ENCODE measurements around the gene MTIF3.

MTIF3 gene

GRCh38 chr13:27442797-27443196 lies 7.6 kb downstream of the MTIF3 start:
- Histone ChIP-seq H3K36me3 (ENCODE audit: low read length) (no peaks in the 10 kb centered on the region), H3K27ac (ENCODE audit: low read depth, low read length) (no peak overlapping the region), H3K9me2 (replicated peaks; ENCODE audit: insufficient read depth, low read length) (no peaks in the 10 kb centered on the region), H3K9me3 (ENCODE audit: insufficient read depth, low read length) (no peaks in the 10 kb centered on the region), H3K9ac (ENCODE audit: low read length) (no peak overlapping the region), H3K79me2 (ENCODE audit: insufficient read depth, low read length) (peaks cover 15% of the 10 kb centered on the region), H2AFZ (ENCODE audit: low read depth, low read length, severe bottlenecking) (no peak overlapping the region), H3F3A (ENCODE audit: insufficient read depth) (peaks cover 7% of the 10 kb centered on the region; the same call in 1 of the 2 replicates), H4K20me1 (ENCODE audit: low read depth, low read length) (no peaks in the 10 kb centered on the region), H3K27me3 (ENCODE audit: low read length) (no peaks in the 10 kb centered on the region), H3K4me2 (ENCODE audit: low read depth, low read length, poor library complexity, severe bottlenecking) (no peak overlapping the region), H3K4me3 (ENCODE audit: insufficient read depth, low read length, poor library complexity, severe bottlenecking) (no peak overlapping the region)
- no peak for TF ChIP-seq EZH2phosphoT487 (conservative IDR thresholded peaks at IDR 0.05; ENCODE audit: low read length)
- TF ChIP-seq, protein P1, sequence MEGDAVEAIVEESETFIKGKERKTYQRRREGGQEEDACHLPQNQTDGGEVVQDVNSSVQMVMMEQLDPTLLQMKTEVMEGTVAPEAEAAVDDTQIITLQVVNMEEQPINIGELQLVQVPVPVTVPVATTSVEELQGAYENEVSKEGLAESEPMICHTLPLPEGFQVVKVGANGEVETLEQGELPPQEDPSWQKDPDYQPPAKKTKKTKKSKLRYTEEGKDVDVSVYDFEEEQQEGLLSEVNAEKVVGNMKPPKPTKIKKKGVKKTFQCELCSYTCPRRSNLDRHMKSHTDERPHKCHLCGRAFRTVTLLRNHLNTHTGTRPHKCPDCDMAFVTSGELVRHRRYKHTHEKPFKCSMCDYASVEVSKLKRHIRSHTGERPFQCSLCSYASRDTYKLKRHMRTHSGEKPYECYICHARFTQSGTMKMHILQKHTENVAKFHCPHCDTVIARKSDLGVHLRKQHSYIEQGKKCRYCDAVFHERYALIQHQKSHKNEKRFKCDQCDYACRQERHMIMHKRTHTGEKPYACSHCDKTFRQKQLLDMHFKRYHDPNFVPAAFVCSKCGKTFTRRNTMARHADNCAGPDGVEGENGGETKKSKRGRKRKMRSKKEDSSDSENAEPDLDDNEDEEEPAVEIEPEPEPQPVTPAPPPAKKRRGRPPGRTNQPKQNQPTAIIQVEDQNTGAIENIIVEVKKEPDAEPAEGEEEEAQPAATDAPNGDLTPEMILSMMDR (IDR thresholded peaks at IDR 0.05; ENCODE audit: insufficient read depth, low read length, poor library complexity, severe bottlenecking) = no peak

DNA sequence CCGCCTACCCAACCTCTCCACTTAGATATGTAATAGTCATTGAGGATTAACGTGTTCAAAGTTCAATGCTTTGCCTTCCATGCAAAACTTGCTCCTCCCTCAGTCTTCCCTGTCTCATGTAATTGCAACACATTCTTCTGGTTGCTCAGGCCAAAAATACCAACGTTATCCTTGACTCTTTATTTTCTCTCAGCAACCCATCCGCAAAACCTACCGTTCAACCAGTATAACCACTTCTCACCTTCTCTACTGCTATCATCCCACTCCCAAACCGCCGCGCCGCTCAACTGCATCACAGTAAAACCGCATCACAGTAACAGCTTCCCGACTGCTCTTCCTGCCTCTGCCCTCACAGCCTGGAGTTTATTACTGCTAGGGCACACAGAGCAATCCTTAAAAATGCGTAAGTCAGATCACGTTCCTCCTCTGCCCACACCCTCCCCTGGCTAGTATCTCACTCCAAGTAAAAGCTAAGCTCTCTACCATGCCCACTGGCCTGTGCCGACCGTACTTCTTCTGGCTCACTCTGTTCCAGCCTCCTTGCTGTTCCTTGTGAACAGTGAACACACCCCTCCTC lies 8.2 kb downstream of the MTIF3 start:
- Histone ChIP-seq H3K36me3 (ENCODE audit: low read length) (0 out of 2 replicates have a peak, but pooled peaks cover 1% of the 10 kb centered on the region), H3K27ac (ENCODE audit: low read depth, low read length) (no peak overlapping the region), H3K4me3 (ENCODE audit: insufficient read depth, low read length, poor library complexity, severe bottlenecking) (no peak overlapping the region), H3K9me3 (ENCODE audit: insufficient read depth, low read length) (no peaks in the 10 kb centered on the region), H3K9ac (ENCODE audit: low read length) (no peak overlapping the region), H3F3A (ENCODE audit: insufficient read depth) (peaks cover 9% of the 10 kb centered on the region), H3K4me2 (ENCODE audit: low read depth, low read length, poor library complexity, severe bottlenecking) (no peak overlapping the region), H3K9me2 (replicated peaks; ENCODE audit: insufficient read depth, low read length) (no peaks in the 10 kb centered on the region), H2AFZ (ENCODE audit: low read depth, low read length, severe bottlenecking) (no peak overlapping the region), H3K27me3 (ENCODE audit: low read length) (no peaks in the 10 kb centered on the region), H3K79me2 (ENCODE audit: insufficient read depth, low read length) (peaks cover 11% of the 10 kb centered on the region), H4K20me1 (ENCODE audit: low read depth, low read length) (no peaks in the 10 kb centered on the region)
- no peak for TF ChIP-seq EZH2phosphoT487 (conservative IDR thresholded peaks at IDR 0.05; ENCODE audit: low read length)
- TF ChIP-seq, protein P1 (IDR thresholded peaks at IDR 0.05; ENCODE audit: insufficient read depth, low read length, poor library complexity, severe bottlenecking) = no peak

DNA sequence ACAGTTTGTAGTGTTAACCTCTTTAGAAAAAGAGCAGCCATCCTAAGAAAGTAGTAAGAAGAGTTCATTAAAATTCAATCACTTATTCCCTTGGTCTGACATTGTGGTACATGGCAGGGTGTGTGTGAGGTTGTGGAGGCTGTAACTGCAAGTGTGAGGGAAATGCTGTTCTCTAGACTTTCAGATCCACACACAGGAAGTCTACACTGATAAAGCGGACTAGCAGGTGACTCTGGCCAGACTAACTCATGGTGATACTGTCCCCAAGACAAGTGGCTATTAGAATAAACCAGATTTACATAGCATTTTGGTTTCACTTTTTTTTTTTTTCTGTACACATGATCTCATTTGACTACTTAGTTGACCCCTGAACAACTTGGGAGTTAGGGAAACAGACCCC lies 10.0 kb downstream of the MTIF3 start:
- Histone ChIP-seq H3K79me2 (ENCODE audit: insufficient read depth, low read length) (no peaks in the 10 kb centered on the region), H3K9me3 (ENCODE audit: insufficient read depth, low read length) (no peaks in the 10 kb centered on the region), H3K9ac (ENCODE audit: low read length) (no peak overlapping the region), H3K4me2 (ENCODE audit: low read depth, low read length, poor library complexity, severe bottlenecking) (no peak overlapping the region), H3K9me2 (replicated peaks; ENCODE audit: insufficient read depth, low read length) (no peaks in the 10 kb centered on the region), H3K27ac (ENCODE audit: low read depth, low read length) (no peak overlapping the region), H3K4me3 (ENCODE audit: insufficient read depth, low read length, poor library complexity, severe bottlenecking) (no peak overlapping the region), H2AFZ (ENCODE audit: low read depth, low read length, severe bottlenecking) (no peak overlapping the region), H3K36me3 (ENCODE audit: low read length) (peaks cover 4% of the 10 kb centered on the region; the same call in 1 of the 2 replicates), H3F3A (ENCODE audit: insufficient read depth) (peaks cover 15% of the 10 kb centered on the region), H4K20me1 (ENCODE audit: low read depth, low read length) (no peaks in the 10 kb centered on the region), H3K27me3 (ENCODE audit: low read length) (no peaks in the 10 kb centered on the region)
- TF ChIP-seq, protein P1 (IDR thresholded peaks at IDR 0.05; ENCODE audit: insufficient read depth, low read length, poor library complexity, severe bottlenecking) = no peak
- no peak for TF ChIP-seq EZH2phosphoT487 (conservative IDR thresholded peaks at IDR 0.05; ENCODE audit: low read length)
